CD4-positive, alpha-beta T cell treated with Interleukin-17A for 1 hour (primary cell): Measurements from ENCODE around the gene AURKAIP1.
"Not testable (repeated sequence)": the region's sequence is repeated elsewhere in the genome, so short reads cannot be mapped to it uniquely, and the experiment has no call there.

ENCODE experiments used
- DNase-seq: peaks from one replicate; pipeline ENCODE4 v3.0.0-alpha.2; 2020

Gene AURKAIP1

GRCh38 chr1:1385339-1385738 lies 10.3 kb upstream of the AURKAIP1 start:
- DNase-seq, result not testable (repeated sequence)

DNA sequence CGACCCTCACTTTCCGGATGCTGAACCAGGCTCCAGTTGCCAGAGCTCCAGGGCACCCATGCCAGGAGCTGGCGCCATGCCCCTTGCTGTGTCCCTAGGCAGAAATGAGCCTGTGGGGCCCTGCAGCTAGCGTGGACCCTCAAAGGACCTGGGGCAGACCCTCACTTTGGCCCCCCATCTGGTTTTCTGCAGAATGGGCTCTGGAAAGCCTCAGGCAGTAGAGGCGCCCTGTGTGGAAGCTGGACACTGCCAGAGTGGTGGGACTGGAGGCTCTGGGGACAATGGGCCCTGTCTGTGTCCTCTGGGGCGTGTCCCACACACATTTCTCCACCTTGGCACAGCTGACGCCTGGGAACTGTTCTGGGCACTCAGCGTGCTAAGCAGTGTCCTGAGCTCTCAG lies 6.3 kb upstream of the AURKAIP1 start:
- DNase-seq, result no peak

DNA sequence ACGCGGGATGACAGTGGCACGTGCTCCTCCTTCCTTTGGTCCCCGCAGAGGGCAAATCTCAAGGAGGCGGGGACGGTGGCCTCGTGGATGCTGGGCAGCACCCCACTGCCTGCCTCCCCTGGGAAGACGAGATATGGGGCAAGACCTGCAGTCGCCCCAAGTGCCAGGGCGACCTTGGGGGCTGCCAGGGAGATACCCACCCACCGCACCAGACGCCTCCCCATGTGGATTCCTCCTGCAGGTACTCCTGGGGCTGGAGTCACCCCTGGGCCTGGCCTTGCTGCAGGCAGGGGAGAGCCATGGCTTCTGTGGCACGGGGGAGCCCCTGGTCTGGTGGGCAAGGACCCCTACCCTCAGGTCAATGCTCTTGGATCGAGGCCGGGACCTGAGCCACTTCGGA lies 5.9 kb upstream of the AURKAIP1 start:
- no peak for DNase-seq

GRCh38 chr1:1377540-1378205 lies 2.7 kb upstream of the AURKAIP1 start:
- DNase-seq, result no peak

DNA sequence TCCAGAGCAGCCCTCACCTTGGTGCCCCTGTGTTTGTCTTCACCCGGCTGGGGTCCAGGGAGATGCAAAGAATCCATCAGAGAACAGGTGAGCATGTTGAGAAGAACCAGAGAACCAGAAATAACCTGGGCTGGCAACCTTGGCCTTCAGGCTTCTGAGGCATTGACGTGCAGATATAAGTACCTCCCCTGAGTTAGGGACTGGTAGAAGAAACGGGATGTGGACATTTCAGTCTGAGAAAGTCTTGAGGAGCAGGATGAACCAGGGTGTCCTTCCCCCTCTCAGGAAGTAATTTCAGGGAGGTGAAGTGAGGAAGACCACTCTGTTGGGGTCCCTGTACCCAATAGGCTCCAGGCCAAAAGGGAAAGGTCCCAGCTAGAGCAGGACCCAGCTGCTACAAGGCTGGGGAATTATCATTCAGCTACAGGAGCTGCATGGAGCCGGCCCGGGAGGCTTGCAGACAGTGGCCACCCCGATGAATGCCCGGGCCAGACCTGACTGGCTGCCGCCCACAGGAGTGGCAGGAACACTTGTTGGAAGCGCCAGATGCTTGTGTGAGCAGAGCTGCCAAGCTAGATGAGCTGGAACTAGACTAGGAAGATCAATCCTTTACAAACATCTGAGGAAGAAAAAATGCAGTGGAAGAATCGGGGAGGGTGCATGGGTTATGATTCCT lies 1.7 kb upstream of the AURKAIP1 start:
- DNase-seq, result no peak

- DNase-seq, result no peak
These were observed 448 bp downstream of the AURKAIP1 start for GRCh38 chr1:1374589-1374928.

DNA sequence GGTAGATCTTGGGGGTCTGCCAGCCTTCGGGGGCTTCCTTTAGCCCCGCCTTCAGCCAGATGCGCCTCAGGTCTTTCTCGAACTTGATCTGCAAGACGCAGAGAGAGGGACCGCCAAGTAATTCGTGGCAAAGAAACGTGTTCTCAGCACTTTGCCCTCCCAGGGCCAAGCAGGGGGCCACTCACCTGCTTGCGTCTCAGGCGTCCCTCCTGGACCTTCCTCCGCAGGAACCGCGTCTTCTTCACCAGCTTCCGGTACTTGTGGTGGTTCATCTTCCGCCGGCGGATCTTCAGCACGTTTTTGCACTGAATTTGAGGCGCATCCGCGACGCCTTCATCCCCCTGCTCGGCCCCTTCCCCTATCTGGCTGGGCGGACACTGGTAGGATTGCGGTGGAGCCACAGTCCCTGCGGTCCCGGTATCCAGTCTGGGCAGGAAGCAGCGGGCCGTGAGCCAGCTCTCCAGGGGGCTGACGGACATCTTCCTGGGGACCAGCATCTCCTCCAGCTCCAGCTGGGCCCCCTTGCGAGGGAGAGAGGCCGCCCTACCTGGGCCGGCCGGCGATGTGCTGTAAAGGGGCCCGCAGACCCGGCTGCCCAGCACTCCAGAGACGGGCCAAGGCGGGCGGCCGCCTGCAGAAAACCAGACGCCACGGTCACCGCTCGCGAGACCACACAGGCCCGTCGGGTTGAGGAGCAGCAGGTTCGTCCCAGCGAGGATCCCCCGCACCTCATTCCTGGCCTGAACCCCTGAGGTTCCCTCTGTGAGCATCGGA lies 1.0 kb downstream of the AURKAIP1 start:
- DNase-seq, result no peak

- no peak for DNase-seq
These were observed 1.8 kb downstream of the AURKAIP1 start for GRCh38 chr1:1373051-1373814.

GRCh38 chr1:1371746-1372711 lies 3.0 kb downstream of the AURKAIP1 start:
- peak; percentile 80 for DNase-seq

- DNase-seq, result peak; percentile 89
These were observed 3.7 kb downstream of the AURKAIP1 start for GRCh38 chr1:1371364-1371745.

DNA sequence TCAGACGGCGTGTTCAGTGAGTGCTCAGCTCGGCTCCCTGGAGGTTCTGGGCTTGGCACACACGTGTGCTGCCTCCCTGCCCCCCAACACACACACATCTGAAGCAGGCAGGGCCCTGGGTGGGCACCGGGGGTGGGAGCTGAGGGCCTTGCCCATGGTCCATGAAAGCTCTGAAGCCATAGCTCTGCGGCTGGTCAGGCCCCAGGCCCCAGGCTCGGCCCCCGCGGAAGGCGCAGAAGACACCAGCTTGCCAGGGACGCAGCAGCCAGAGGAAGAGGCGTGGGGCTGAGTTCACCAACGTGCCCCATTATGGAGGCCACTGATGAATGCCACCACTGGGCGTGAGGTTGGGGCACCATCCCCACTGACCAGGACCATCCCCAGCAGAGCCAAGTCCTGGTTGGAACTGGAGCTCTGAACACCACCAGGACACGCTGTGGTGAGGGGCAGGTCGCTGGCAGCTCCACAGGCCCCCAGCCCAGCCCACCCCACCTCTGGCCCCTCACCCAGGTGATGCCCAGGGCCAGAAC lies 4.2 kb downstream of the AURKAIP1 start:
- no peak for DNase-seq

DNA sequence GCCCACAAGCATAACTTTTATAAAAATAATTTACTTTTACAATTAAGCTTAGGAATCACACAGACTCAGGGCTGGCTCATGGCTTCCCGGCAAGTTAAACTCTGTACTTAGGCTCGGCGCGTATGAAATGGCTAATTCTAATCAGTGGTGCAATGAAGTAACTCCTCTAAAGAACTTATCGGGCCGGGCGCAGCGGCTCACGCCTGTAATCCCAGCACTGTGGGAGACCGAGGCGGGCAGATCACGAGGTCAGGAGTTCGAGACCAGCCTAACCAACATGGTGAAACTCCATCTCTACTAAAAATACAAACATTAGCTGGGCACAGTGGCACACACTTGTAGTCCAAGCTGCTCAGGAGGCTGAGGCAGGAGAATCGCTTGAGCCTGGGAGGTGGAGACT lies 4.9 kb downstream of the AURKAIP1 start:
- DNase-seq, result not testable (repeated sequence)

- no peak for DNase-seq
These were observed 7.7 kb downstream of the AURKAIP1 start for GRCh38 chr1:1367315-1367714.

DNA sequence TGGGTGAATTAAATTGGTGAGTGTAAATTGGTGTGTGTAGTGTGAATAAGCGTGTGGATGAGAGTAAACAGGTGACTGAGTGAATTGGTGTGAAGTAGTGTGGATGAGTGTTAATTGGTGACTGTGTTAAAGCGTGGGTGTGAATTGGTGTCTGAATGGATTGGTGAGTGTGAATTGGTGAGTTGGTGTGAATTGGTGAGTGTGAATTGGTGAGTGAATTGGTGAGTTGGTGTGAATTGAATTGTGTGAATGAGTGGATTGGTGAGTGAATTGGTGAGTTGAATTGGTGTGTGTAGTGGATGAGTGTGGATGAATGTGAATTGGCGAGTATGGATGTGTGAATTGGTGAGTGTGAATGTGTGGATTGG lies 8.3 kb downstream of the AURKAIP1 start:
- DNase-seq, result no peak

DNA sequence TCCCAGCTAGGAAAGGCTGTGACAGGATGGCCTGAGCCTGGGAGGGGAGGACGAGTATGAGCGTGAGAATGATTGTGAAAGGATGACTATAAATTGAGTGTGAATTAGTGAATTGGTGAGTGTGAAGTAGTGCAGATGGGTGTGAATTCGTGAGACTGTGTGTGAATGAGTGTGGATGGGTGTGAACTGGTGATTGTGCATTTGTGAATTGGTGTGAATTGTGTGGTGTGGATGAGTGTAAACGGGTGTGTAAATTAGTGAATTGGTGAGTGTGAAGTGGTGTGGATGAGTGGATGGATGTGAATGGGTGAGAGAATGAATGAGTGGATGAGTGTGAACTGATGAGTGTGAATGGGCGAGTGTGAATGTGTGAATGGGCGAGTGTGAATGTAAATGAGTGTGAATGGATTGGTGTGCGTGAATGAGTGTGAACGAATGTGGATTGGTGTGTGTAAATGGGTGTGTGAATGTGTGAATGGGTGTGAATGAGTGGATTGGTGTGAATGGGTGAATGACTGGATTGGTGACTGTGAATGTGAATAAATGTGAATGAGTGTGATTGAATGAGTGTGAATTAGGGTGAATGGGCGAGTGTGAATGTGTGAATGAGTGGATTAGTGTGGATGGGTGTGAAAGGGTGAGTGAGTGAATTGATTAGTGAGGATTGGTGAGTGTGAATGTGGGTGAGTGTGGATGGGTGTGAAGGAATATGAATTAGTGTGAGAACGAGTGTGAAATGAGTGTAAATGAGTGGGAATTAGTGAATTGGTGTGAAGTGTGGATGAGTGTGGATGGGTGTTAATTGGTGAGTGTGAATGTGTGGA lies 8.9 kb downstream of the AURKAIP1 start:
- no peak for DNase-seq

GRCh38 chr1:1364266-1364665 lies 10.7 kb downstream of the AURKAIP1 start:
- DNase-seq, result no peak

DNA sequence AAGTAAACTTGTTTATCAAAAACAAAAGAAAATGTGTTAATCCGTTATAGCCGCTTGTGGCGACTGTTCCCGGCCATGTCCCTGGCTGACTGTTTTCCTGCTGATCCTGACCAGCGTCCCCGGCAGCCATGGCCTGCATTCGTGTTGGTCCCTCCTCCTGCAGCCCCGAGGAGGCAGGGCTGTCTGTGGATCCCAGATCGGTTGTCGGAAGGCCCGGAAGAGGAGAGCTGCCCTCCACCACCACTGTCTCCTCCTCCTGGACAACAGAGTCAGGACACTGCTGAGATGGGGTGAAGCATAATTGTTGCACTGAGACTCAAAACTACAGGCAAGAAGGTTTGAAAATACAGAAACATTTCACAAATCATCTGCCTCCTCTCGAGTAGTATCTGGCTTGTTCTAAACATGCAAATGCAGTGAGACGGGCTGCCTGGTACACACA lies 13.0 kb downstream of the AURKAIP1 start:
- DNase-seq, result no peak

DNA sequence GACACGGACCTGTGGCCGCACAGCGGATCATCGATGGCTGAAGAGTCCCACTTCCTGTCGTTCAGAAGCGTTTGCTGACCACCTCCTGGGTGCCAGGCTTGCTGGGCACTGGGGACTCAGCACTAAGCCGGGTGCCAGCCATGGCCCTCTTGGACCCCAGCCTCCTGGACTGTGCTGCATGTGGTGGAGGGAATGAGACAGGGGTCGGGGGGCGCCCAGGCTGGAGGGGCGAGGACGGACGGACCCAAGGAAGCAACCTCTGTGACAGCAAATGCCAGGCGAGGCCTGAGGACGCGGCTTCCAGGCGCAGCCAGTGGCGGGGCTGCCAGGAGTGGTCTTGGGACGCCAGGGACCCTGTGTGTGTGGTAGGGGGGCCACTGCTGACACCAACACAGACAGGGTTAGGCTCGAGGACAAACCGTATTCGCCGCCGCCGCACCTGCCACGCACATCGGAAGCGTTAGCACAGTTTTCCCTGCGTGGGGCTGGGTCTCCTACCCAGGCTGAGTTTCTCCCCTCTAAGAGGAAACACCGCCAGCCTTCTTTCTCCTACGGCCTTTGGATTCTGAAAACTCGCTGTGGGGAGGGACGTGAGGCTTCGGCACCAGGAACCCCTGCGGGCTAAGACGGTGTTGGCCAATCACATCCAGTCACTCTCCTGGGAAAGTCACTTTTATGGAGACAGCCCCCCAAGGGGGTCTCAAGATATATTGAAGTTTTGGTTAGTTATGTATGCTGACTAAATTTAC lies 13.6 kb downstream of the AURKAIP1 start:
- DNase-seq, result no peak

GRCh38 chr1:1360506-1361169 lies 14.4 kb downstream of the AURKAIP1 start:
- DNase-seq, result no peak
